ENCODE measurements around the gene PER2. TPM values are rescaled to one million over a fixed set of nuclear protein-coding genes. Genes with fewer than 3 reads are reported as not detected.
"Not testable (repeated sequence)": the region's sequence is repeated elsewhere in the genome, so short reads cannot be mapped to it uniquely, and the experiment has no call there.

The PER2 gene
- total and polyA plus RNA-seq, 2 of the 13 experiments (the other 11 are each of a cell fraction or from before 2014, with no cell fraction given), result 5.1 to 9.4 TPM

DNA sequence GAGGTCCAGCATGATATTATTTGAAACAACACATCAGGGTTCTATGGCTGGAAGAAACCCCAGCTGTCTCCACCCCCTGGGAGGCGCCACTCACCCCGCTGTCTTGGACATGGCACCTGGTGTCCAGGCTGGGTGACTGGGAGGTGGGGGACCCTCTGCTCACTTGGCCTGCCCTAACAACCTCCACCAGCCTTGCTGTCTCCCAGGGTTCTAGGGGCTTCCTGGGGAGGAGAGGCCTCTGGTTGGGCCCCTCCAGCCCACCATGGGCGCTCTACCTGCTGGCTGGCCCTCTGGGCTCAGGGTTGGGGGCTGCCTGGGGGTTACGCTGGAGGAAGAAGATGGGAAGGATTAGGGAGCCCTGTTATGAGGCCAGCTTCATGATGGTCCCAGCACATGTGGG, 16.3 kb downstream of the PER2 start (continued):
- TF ChIP-seq, protein P1, sequence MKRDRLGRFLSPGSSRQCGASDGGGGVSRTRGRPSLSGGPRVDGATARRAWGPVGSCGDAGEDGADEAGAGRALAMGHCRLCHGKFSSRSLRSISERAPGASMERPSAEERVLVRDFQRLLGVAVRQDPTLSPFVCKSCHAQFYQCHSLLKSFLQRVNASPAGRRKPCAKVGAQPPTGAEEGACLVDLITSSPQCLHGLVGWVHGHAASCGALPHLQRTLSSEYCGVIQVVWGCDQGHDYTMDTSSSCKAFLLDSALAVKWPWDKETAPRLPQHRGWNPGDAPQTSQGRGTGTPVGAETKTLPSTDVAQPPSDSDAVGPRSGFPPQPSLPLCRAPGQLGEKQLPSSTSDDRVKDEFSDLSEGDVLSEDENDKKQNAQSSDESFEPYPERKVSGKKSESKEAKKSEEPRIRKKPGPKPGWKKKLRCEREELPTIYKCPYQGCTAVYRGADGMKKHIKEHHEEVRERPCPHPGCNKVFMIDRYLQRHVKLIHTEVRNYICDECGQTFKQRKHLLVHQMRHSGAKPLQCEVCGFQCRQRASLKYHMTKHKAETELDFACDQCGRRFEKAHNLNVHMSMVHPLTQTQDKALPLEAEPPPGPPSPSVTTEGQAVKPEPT (CRISPR knock-in tag; IDR thresholded peaks at IDR 0.05; ENCODE audit: low read depth), result no peak
- TF ChIP-seq GATAD1 (CRISPR knock-in tag; IDR thresholded peaks at IDR 0.05) (no peak), ZNF225 (CRISPR knock-in tag; IDR thresholded peaks at IDR 0.05) (no peak)

DNA sequence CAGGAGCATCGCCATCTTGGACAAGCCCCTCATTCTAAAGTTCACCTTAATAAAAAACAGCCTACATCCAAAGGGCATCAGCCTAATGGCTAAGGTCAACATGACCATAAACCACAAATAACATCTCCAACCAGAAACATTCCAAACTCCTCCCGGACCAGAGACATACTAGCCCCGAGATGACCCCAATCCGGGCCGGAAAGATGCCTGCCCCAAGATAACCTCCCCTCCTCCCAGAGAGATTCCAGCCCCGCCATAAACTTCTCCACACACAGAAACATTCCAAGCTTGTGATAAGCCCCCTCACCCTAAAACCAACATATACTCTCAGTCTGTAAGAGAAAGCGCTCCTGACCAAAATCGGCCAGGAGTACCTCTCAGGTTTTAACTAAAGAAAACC, 16.7 kb downstream of the PER2 start:
- ATAC-seq; DNase-seq (ENCODE audit: low spot score); H3K27me3 ChIP-seq (ENCODE audit: control insufficient read depth in 1 of 2, insufficient read depth in 2 of 2, low read length in 2 of 2); H3K79me2 ChIP-seq (ENCODE audit: insufficient read depth, low read length); H3K9me3 ChIP-seq (ENCODE audit: low read length); H3K27ac ChIP-seq (ENCODE audit: extremely low read length, insufficient read depth, low read length); BruUV-seq (replicated peaks); H3K9ac ChIP-seq (ENCODE audit: insufficient read depth, low read depth, low read length); CTCF ChIA-PET (ENCODE audit: low intra/inter-chr PET ratio, low total read pairs); H4K20me1 ChIP-seq (ENCODE audit: insufficient read depth, low read length); H2AFZ ChIP-seq (ENCODE audit: low read length); intact Hi-C loops (cut with micrococcal nuclease; ENCODE audit: unreplicated experiment); H3K4me2 ChIP-seq (ENCODE audit: low read depth, low read length); in situ Hi-C loops (cut with HindIII; ENCODE audit: extremely low pct_ligation_motif_present, low pct_unique_long_range_greater_than_20kb); H3K4me3 ChIP-seq (replicated peaks in 1 of 3; ENCODE audit: insufficient read depth in 1 of 3, low read depth in 2 of 3, low read length in 3 of 3): not testable (repeated sequence)
- H3K36me3 ChIP-seq (replicated peaks in 1 of 2; ENCODE audit: control insufficient read depth in 1 of 2, insufficient read depth in 2 of 2, low read length in 2 of 2), result peaks cover 55 to 90% of the 10 kb centered on the region in 2 experiments
- 81% methylated on average over 8 of the region's 8 CpGs for WGBS (ENCODE audit: low lambda C conversion rate)
- FAIRE-seq, result peak; percentile 15
- H3K4me1 ChIP-seq (ENCODE audit: insufficient read depth, low read length), result peaks cover 22% of the 10 kb centered on the region
- POLR2A ChIA-PET, result interaction anchor here (0.7 kb wide), 1 partner anchor 13 kb away, joined by 3 read pairs; no protein-coding TSS in a partner anchor

DNA sequence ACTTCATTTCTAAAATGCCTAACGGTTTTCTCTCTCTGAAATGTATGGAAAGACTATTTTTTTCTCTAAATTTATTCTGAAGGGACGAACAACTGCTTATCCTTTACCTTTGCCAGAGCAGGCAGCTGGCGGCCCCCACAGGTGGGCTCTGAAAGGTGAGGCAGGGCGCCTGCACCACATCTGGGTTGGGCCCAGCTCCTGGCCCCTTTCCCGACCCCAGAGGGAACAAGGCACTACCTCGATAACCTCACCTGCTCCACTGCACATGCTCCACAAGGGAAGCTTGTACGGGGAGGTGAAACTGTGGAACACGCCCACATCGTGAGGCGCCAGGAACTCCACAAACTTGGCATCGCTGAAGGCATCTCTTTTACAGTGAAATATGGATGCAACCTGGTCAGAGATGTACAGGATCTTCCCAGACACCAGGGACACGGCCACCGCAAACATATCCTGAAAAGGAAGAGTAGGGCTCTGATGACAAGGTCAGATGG, 17.3 kb downstream of the PER2 start:
- FAIRE-seq (no peak), ATAC-seq (no peak), DNase-seq (ENCODE audit: low spot score) (no peak)
- peaks cover 51 to 85% of the 10 kb centered on the region in 2 experiments for H3K36me3 ChIP-seq (replicated peaks in 1 of 2; ENCODE audit: control insufficient read depth in 1 of 2, insufficient read depth in 2 of 2, low read length in 2 of 2)
- H2AFZ ChIP-seq (ENCODE audit: low read length), result no peak overlapping the region
- H3K79me2 ChIP-seq (ENCODE audit: insufficient read depth, low read length), result no peaks in the 10 kb centered on the region
- H3K4me3 ChIP-seq (replicated peaks in 1 of 3; ENCODE audit: insufficient read depth in 1 of 3, low read depth in 2 of 3, low read length in 3 of 3), result no peak overlapping the region
- no peak overlapping the region for H3K4me2 ChIP-seq (ENCODE audit: low read depth, low read length)
- intact Hi-C loops (cut with micrococcal nuclease; ENCODE audit: unreplicated experiment) (no loop called here), in situ Hi-C loops (cut with HindIII; ENCODE audit: extremely low pct_ligation_motif_present, low pct_unique_long_range_greater_than_20kb) (no loop called here)
- no TSS peak for BruUV-seq (replicated peaks)
- no peaks in the 10 kb centered on the region for H3K9me3 ChIP-seq (ENCODE audit: low read length)
- H3K27me3 ChIP-seq (ENCODE audit: control insufficient read depth in 1 of 2, insufficient read depth in 2 of 2, low read length in 2 of 2), result no peaks in the 10 kb centered on the region
- H3K9ac ChIP-seq (ENCODE audit: insufficient read depth, low read depth, low read length), result no peak overlapping the region
- H4K20me1 ChIP-seq (ENCODE audit: insufficient read depth, low read length), result no peaks in the 10 kb centered on the region
- H3K4me1 ChIP-seq (ENCODE audit: insufficient read depth, low read length), result peaks cover 22% of the 10 kb centered on the region
- 94% methylated on average over 13 of the region's 13 CpGs for WGBS (ENCODE audit: low lambda C conversion rate)
- ChIA-PET CTCF (ENCODE audit: low intra/inter-chr PET ratio, low total read pairs) (no interaction called here), POLR2A (interaction anchor here (0.7 kb wide), 1 partner anchor 14 kb away, joined by 3 read pairs; no protein-coding TSS in a partner anchor)
- H3K27ac ChIP-seq (ENCODE audit: extremely low read length, insufficient read depth, low read length), result no peak overlapping the region
- TF ChIP-seq, protein P2, sequence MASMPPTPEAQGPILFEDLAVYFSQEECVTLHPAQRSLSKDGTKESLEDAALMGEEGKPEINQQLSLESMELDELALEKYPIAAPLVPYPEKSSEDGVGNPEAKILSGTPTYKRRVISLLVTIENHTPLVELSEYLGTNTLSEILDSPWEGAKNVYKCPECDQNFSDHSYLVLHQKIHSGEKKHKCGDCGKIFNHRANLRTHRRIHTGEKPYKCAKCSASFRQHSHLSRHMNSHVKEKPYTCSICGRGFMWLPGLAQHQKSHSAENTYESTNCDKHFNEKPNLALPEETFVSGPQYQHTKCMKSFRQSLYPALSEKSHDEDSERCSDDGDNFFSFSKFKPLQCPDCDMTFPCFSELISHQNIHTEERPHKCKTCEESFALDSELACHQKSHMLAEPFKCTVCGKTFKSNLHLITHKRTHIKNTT (CRISPR knock-in tag; IDR thresholded peaks at IDR 0.05), result no peak
- TF ChIP-seq ZNF510 (CRISPR knock-in tag; IDR thresholded peaks at IDR 0.05; ENCODE audit: low read depth) (no peak), ISL2 (CRISPR knock-in tag; IDR thresholded peaks at IDR 0.05) (no peak), KDM1A (CRISPR knock-in tag; IDR thresholded peaks at IDR 0.05) (no peak), ZFP1 (CRISPR knock-in tag; IDR thresholded peaks at IDR 0.05) (no peak), ZNF232 (CRISPR knock-in tag; IDR thresholded peaks at IDR 0.05; ENCODE audit: borderline replicate concordance) (no peak)
- TF ChIP-seq, protein P3, sequence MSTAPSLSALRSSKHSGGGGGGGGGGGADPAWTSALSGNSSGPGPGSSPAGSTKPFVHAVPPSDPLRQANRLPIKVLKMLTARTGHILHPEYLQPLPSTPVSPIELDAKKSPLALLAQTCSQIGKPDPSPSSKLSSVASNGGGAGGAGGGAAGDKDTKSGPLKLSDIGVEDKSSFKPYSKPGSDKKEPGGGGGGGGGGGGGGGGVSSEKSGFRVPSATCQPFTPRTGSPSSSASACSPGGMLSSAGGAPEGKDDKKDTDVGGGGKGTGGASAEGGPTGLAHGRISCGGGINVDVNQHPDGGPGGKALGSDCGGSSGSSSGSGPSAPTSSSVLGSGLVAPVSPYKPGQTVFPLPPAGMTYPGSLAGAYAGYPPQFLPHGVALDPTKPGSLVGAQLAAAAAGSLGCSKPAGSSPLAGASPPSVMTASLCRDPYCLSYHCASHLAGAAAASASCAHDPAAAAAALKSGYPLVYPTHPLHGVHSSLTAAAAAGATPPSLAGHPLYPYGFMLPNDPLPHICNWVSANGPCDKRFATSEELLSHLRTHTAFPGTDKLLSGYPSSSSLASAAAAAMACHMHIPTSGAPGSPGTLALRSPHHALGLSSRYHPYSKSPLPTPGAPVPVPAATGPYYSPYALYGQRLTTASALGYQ (CRISPR knock-in tag; IDR thresholded peaks at IDR 0.05), result no peak
- TF ChIP-seq, protein P4, sequence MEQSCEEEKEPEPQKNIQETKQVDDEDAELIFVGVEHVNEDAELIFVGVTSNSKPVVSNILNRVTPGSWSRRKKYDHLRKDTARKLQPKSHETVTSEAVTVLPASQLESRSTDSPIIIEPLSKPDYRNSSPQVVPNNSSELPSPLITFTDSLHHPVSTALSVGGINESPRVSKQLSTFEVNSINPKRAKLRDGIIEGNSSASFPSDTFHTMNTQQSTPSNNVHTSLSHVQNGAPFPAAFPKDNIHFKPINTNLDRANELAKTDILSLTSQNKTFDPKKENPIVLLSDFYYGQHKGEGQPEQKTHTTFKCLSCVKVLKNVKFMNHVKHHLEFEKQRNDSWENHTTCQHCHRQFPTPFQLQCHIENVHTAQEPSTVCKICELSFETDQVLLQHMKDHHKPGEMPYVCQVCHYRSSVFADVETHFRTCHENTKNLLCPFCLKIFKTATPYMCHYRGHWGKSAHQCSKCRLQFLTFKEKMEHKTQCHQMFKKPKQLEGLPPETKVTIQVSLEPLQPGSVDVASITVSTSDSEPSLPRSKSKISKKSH (CRISPR knock-in tag; IDR thresholded peaks at IDR 0.05; ENCODE audit: borderline replicate concordance), result no peak
